ENCODE measurements around the gene REC8. TPM values are rescaled to one million over a fixed set of nuclear protein-coding genes. Genes with fewer than 3 reads are reported as not detected.

The REC8 gene
- total and polyA plus RNA-seq, 4 donors = 2.3 to 4.7 (median 3.8) TPM

GRCh38 chr14:24149302-24149969 is 22.4 kb upstream of the REC8 start:
- WGBS = 96% methylated on average over 3 of the region's 3 CpGs
- Histone ChIP-seq H3K36me3 (ENCODE audit: control insufficient read depth in 4 of 4, insufficient read depth in 3 of 4, low read depth in 1 of 4, low read length in 3 of 4) (peaks cover 1 to 35% (median 31%) of the 10 kb centered on the region in 4 donors), H3K27ac (ENCODE audit: low read depth in 1 of 2, low read length in 2 of 2) (no peak overlapping the region), H3K27me3 (ENCODE audit: control insufficient read depth in 4 of 4, insufficient read depth in 4 of 4, low read length in 3 of 4) (no peaks in the 10 kb centered on the region), H3K9ac (ENCODE audit: low read depth in 1 of 2, low read length in 2 of 2) (no peak overlapping the region), H3K9me3 (ENCODE audit: control insufficient read depth in 4 of 4, low read length in 3 of 4) (no peaks in the 10 kb centered on the region), H3K4me3 (ENCODE audit: low read depth in 1 of 3, low read length in 3 of 3) (no peak overlapping the region), H3K4me1 (ENCODE audit: control insufficient read depth in 4 of 4, insufficient read depth in 4 of 4, low read length in 3 of 4) (peaks cover 3 to 32% (median 21%) of the 10 kb centered on the region in 4 donors)
- TF ChIP-seq SP1 (IDR thresholded peaks at IDR 0.05) = no peak
- no peak for TF ChIP-seq NR2F2 (IDR thresholded peaks at IDR 0.05)
- TF ChIP-seq RAD21 (IDR thresholded peaks at IDR 0.05) = no peak
- TF ChIP-seq, protein P1, sequence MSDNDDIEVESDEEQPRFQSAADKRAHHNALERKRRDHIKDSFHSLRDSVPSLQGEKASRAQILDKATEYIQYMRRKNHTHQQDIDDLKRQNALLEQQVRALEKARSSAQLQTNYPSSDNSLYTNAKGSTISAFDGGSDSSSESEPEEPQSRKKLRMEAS (IDR thresholded peaks at IDR 0.05) = no peak
- no peak for TF ChIP-seq ATF3 (IDR thresholded peaks at IDR 0.05)
- TF ChIP-seq RXRA (IDR thresholded peaks at IDR 0.05) = no peak
- TF ChIP-seq EGR1 (IDR thresholded peaks at IDR 0.05; ENCODE audit: low read depth in 2 of 2) = no peak
- TF ChIP-seq, protein P2, sequence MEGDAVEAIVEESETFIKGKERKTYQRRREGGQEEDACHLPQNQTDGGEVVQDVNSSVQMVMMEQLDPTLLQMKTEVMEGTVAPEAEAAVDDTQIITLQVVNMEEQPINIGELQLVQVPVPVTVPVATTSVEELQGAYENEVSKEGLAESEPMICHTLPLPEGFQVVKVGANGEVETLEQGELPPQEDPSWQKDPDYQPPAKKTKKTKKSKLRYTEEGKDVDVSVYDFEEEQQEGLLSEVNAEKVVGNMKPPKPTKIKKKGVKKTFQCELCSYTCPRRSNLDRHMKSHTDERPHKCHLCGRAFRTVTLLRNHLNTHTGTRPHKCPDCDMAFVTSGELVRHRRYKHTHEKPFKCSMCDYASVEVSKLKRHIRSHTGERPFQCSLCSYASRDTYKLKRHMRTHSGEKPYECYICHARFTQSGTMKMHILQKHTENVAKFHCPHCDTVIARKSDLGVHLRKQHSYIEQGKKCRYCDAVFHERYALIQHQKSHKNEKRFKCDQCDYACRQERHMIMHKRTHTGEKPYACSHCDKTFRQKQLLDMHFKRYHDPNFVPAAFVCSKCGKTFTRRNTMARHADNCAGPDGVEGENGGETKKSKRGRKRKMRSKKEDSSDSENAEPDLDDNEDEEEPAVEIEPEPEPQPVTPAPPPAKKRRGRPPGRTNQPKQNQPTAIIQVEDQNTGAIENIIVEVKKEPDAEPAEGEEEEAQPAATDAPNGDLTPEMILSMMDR (IDR thresholded peaks at IDR 0.05; ENCODE audit: low read depth, low read length, missing input control) = no peak
- TF ChIP-seq TAF1 (conservative IDR thresholded peaks at IDR 0.05) = no peak
- TF ChIP-seq HNF4A (conservative IDR thresholded peaks at IDR 0.05) = no peak
- TF ChIP-seq YY1 (IDR thresholded peaks at IDR 0.05) = no peak
- no peak for TF ChIP-seq FOXA2 (IDR thresholded peaks at IDR 0.05)
- TF ChIP-seq, protein P3, sequence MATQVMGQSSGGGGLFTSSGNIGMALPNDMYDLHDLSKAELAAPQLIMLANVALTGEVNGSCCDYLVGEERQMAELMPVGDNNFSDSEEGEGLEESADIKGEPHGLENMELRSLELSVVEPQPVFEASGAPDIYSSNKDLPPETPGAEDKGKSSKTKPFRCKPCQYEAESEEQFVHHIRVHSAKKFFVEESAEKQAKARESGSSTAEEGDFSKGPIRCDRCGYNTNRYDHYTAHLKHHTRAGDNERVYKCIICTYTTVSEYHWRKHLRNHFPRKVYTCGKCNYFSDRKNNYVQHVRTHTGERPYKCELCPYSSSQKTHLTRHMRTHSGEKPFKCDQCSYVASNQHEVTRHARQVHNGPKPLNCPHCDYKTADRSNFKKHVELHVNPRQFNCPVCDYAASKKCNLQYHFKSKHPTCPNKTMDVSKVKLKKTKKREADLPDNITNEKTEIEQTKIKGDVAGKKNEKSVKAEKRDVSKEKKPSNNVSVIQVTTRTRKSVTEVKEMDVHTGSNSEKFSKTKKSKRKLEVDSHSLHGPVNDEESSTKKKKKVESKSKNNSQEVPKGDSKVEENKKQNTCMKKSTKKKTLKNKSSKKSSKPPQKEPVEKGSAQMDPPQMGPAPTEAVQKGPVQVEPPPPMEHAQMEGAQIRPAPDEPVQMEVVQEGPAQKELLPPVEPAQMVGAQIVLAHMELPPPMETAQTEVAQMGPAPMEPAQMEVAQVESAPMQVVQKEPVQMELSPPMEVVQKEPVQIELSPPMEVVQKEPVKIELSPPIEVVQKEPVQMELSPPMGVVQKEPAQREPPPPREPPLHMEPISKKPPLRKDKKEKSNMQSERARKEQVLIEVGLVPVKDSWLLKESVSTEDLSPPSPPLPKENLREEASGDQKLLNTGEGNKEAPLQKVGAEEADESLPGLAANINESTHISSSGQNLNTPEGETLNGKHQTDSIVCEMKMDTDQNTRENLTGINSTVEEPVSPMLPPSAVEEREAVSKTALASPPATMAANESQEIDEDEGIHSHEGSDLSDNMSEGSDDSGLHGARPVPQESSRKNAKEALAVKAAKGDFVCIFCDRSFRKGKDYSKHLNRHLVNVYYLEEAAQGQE (IDR thresholded peaks at IDR 0.05) = no peak
- no peak for TF ChIP-seq GABPA (IDR thresholded peaks at IDR 0.05 in 1 of 2, conservative IDR thresholded peaks at IDR 0.05 in 1 of 2)
- TF ChIP-seq, protein P4, sequence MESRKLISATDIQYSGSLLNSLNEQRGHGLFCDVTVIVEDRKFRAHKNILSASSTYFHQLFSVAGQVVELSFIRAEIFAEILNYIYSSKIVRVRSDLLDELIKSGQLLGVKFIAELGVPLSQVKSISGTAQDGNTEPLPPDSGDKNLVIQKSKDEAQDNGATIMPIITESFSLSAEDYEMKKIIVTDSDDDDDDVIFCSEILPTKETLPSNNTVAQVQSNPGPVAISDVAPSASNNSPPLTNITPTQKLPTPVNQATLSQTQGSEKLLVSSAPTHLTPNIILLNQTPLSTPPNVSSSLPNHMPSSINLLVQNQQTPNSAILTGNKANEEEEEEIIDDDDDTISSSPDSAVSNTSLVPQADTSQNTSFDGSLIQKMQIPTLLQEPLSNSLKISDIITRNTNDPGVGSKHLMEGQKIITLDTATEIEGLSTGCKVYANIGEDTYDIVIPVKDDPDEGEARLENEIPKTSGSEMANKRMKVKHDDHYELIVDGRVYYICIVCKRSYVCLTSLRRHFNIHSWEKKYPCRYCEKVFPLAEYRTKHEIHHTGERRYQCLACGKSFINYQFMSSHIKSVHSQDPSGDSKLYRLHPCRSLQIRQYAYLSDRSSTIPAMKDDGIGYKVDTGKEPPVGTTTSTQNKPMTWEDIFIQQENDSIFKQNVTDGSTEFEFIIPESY (IDR thresholded peaks at IDR 0.05) = no peak
- no peak for DNase-seq (ENCODE audit: low spot score)
